HUES64 (cell line): ENCODE measurements around the gene HMGXB3.

Source experiments
- H3K27ac ChIP-seq: 2 replicates; pipeline ENCODE4 v1.7.0; 2013; ENCODE audit warnings: low read depth, low read length, inconsistent platforms
- H3K27me3 ChIP-seq: 2 replicates; pipeline ENCODE4 v1.6.1; 2013; ENCODE audit warnings: mild to moderate bottlenecking, low read length; ENCODE audit not compliant: insufficient read depth
- H3K36me3 ChIP-seq: 2 replicates; pipeline ENCODE4 v1.6.1; 2013; ENCODE audit warnings: mild to moderate bottlenecking, low read length; ENCODE audit not compliant: insufficient read depth
- H3K4me1 ChIP-seq: 2 replicates; pipeline ENCODE4 v1.6.1; 2013; ENCODE audit warnings: mild to moderate bottlenecking, low read length, moderate library complexity; ENCODE audit not compliant: insufficient read depth
- H3K4me3 ChIP-seq: 2 replicates; pipeline ENCODE4 v1.5.1; 2013; ENCODE audit warnings: mild to moderate bottlenecking, low read length, moderate library complexity
- H3K9ac ChIP-seq: 2 replicates; pipeline ENCODE4 v1.6.1; 2013; ENCODE audit warnings: mild to moderate bottlenecking, low read depth, low read length
- H3K9me3 ChIP-seq: 2 replicates; pipeline ENCODE4 v1.6.1; 2013; ENCODE audit warnings: low read depth, low read length; ENCODE audit not compliant: insufficient read depth
- WGBS: fragments of 150-250, 120-280 bp; methylation state at CpG from one replicate; pipeline ENCODE4 v1.1.7; 2013; ENCODE audit warnings: missing lambda C conversion rate; 5-methylcytosine and 5-hydroxymethylcytosine counted together

HMGXB3 gene

DNA sequence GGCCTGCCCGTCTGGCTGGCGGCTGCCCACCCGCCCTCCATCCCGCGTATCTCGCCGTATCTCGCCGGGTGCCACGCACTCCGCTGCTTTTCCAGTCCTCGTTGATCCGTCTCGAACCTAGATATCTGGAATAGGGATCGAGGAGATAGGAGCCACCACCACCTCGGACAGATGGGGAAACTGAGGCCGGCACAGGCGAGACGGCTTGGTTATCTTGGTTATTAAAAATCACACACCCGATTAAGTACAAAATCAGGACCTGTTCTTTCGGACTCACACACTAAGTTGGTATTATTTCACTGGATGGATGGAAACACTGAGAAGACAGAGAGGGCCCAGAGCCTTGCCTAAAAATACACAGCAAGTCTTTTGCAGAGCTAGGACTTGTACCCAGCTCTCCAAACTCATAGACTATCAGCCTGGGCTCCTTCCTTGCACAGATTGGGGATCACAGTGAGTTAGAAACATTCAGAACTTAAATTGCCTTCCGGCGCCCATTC lies 39.3 kb upstream of the HMGXB3 start:
- Histone ChIP-seq H3K4me3 (peak overlapping the region; percentile 80), H3K4me1 (peaks cover 10% of the 10 kb centered on the region), H3K9me3 (no peaks in the 10 kb centered on the region), H3K27ac (no peak overlapping the region), H3K36me3 (no peaks in the 10 kb centered on the region), H3K27me3 (peaks cover 10% of the 10 kb centered on the region), H3K9ac (peak overlapping the region; percentile 62)
- 16% methylated on average over 23 of the region's 23 CpGs for whole genome bisulfite sequencing

DNA sequence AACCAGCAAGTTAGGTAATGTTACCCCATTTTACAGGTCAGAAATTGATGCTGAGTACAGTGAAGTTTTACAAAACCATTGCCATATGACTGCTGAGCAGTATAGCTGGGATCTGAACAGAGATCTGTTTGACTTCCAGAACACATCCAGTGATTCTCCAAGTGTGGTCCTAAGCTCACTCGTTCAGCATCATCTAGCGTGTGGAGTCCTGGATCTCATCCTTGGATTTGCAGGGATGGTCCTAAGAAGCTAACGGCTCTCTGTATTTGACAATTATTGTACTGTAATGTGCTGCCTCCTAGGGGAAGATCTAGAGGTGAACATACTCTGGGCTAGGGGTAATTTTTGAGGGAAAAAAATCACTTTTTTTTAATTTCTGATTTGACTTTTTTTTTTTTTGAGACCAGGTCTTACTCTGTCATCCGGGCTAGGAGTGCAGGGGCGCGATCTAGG lies 38.6 kb upstream of the HMGXB3 start:
- no peaks in the 10 kb centered on the region for H3K9me3 ChIP-seq
- H3K9ac ChIP-seq: no peak overlapping the region
- peaks cover 10% of the 10 kb centered on the region for H3K4me1 ChIP-seq
- H3K36me3 ChIP-seq: no peaks in the 10 kb centered on the region
- peak overlapping the region; percentile 80; the same call in 1 of the 2 replicates for H3K4me3 ChIP-seq
- peaks cover 10% of the 10 kb centered on the region for H3K27me3 ChIP-seq
- no peak overlapping the region for H3K27ac ChIP-seq
- WGBS: 76% methylated on average over 6 of the region's 6 CpGs

GRCh38 chr5:149962601-149963300 lies 37.8 kb upstream of the HMGXB3 start:
- Histone ChIP-seq H3K9me3 (no peaks in the 10 kb centered on the region), H3K4me3 (no peak overlapping the region), H3K27me3 (peaks cover 10% of the 10 kb centered on the region), H3K27ac (no peak overlapping the region), H3K9ac (no peak overlapping the region), H3K36me3 (no peaks in the 10 kb centered on the region), H3K4me1 (peaks cover 10% of the 10 kb centered on the region)
- WGBS: 96% methylated on average over 5 of the region's 5 CpGs

DNA sequence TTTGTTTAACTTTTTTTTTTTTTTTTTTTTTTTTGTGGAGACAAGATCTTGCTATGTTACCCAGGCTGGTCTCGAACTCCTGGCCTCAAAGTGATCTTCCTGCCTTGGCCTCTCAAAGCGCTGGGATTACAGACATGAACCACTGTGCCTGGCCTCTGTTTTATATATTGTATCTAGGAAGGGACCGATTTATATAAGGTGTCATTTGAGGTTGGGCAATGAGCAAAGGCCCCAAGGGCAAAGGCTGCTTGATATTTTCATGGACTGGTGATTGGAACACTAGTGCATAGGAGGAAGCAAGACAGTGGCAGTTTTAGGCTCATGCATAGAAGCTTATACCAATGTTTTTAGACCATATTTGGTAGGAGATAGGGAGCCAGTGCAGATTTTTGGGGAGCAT lies 36.8 kb upstream of the HMGXB3 start:
- H3K4me3 ChIP-seq: no peak overlapping the region
- peaks cover 10% of the 10 kb centered on the region for H3K4me1 ChIP-seq
- no peak overlapping the region for H3K27ac ChIP-seq
- no peak overlapping the region for H3K9ac ChIP-seq
- H3K36me3 ChIP-seq: no peaks in the 10 kb centered on the region
- H3K9me3 ChIP-seq: no peaks in the 10 kb centered on the region
- peaks cover 10% of the 10 kb centered on the region for H3K27me3 ChIP-seq
- 96% methylated on average over 3 of the region's 3 CpGs for WGBS

- Histone ChIP-seq H3K4me3 (no peak overlapping the region), H3K27me3 (peaks cover under 1% of the 10 kb centered on the region; the same call in 1 of the 2 replicates), H3K27ac (no peak overlapping the region), H3K9ac (no peak overlapping the region), H3K36me3 (no peaks in the 10 kb centered on the region), H3K9me3 (no peaks in the 10 kb centered on the region), H3K4me1 (no peaks in the 10 kb centered on the region)
- 93% methylated on average over 3 of the region's 3 CpGs for whole genome bisulfite sequencing
These were observed 33.6 kb upstream of the HMGXB3 start for GRCh38 chr5:149966946-149967345.

GRCh38 chr5:149969181-149969930 lies 31.2 kb upstream of the HMGXB3 start:
- Histone ChIP-seq H3K4me3 (no peak overlapping the region), H3K9me3 (no peaks in the 10 kb centered on the region), H3K4me1 (no peaks in the 10 kb centered on the region), H3K9ac (no peak overlapping the region), H3K27ac (no peak overlapping the region), H3K36me3 (no peaks in the 10 kb centered on the region), H3K27me3 (no peaks in the 10 kb centered on the region)
- 92% methylated on average over 4 of the region's 4 CpGs for WGBS

DNA sequence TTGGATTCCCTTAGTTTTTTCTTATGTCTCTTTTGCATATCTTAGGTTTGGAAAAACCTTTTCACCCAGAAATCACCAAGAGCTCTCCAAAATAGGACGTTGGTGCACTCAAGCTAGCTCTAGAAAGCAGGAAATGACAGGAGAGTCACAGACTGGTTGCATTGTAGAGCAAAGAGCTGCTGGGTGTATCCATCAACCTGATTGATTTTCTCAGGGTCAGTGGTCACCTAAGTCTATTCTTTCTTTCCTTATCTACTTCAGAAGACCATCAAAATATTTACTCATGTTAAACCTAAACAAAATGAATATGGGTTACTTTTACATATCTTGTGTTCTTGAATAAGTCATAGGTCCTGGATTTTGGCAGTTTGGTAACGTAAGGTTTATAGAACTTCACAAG lies 25.1 kb upstream of the HMGXB3 start:
- WGBS: 69% methylated on average over 2 of the region's 2 CpGs
- no peaks in the 10 kb centered on the region for H3K9me3 ChIP-seq
- no peaks in the 10 kb centered on the region for H3K27me3 ChIP-seq
- no peaks in the 10 kb centered on the region for H3K4me1 ChIP-seq
- no peak overlapping the region for H3K9ac ChIP-seq
- H3K27ac ChIP-seq: no peak overlapping the region
- H3K4me3 ChIP-seq: no peak overlapping the region
- peaks cover 11% of the 10 kb centered on the region for H3K36me3 ChIP-seq

DNA sequence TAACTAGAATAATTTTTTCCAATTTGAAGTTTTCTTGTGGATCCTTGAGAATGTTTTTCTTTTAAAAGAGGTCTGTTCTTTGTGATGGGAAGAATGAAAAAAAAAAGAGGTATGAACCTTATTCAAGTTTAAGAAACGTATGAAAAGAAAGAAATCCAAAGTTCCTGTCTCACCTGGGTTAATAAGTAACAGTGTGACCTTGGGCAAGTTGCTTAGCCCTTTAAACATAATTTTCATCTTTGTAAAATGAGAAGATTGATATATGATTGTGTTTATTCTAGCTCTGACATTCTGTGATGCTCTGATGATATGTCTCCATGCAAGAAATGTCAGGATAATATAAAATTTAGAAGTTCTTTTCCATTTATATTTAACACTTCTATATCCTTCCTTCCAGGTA lies 20.6 kb upstream of the HMGXB3 start:
- WGBS: 100% methylated on average over 1 of the region's 1 CpG
- no peaks in the 10 kb centered on the region for H3K9me3 ChIP-seq
- no peak overlapping the region for H3K9ac ChIP-seq
- no peak overlapping the region for H3K27ac ChIP-seq
- H3K4me1 ChIP-seq: no peaks in the 10 kb centered on the region
- H3K36me3 ChIP-seq: peaks cover 15% of the 10 kb centered on the region
- no peaks in the 10 kb centered on the region for H3K27me3 ChIP-seq
- H3K4me3 ChIP-seq: no peak overlapping the region

DNA sequence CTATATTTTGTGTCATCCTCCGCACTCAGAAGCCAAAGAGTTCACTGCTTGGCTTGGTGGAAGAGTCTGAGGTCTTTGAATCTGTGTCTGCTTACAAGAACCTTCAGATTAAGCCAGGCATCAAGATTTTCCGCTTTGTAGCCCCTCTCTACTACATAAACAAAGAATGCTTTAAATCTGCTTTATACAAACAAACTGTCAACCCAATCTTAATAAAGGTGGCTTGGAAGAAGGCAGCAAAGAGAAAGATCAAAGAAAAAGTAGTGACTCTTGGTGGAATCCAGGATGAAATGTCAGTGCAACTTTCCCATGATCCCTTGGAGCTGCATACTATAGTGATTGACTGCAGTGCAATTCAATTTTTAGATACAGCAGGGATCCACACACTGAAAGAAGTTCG lies 19.3 kb upstream of the HMGXB3 start:
- Histone ChIP-seq H3K4me1 (no peaks in the 10 kb centered on the region), H3K4me3 (no peak overlapping the region), H3K9ac (no peak overlapping the region), H3K9me3 (no peaks in the 10 kb centered on the region), H3K27ac (no peak overlapping the region), H3K27me3 (no peaks in the 10 kb centered on the region), H3K36me3 (peaks cover 15% of the 10 kb centered on the region)
- 89% methylated on average over 3 of the region's 3 CpGs for WGBS

DNA sequence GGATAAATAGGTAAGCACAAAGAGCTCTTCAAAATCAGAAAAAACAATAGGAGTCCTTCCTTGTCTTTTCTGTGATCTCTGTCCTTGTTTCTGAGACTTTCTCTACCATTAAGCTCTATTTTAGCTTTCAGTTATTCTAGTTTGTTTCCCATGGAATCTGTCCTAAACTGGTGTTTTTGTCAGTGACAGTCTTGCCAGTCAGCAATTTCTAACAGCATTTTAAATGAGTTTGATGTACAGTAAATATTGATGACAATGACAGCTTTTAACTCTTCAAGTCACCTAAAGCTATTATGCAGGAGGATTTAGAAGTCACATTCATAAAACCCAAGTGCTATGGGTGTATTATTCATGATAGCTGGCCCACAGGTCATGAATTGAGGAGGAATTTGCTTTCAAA lies 18.0 kb upstream of the HMGXB3 start:
- no peak overlapping the region for H3K9ac ChIP-seq
- no peak overlapping the region for H3K4me3 ChIP-seq
- H3K9me3 ChIP-seq: no peaks in the 10 kb centered on the region
- H3K36me3 ChIP-seq: peaks cover 15% of the 10 kb centered on the region
- H3K4me1 ChIP-seq: no peaks in the 10 kb centered on the region
- no peaks in the 10 kb centered on the region for H3K27me3 ChIP-seq
- no peak overlapping the region for H3K27ac ChIP-seq

DNA sequence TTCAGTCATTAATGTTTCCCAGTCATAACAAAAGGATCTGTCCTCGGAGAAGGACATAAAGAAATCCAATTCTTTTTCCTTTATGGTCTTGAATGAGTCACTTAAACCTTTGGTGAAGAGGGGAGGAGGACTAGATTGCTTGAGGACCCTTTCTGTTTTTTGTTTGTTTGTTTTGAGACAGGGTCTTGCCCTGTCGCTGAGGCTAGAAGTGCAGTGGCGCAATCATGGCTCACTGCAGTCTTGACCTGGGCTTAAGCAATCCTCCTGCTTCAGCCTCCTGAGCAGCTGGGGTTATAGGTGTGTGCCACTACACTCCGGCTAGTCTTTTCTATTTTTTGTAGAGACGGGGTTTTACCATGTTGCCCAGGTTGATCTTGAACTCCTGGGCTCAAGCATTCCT lies 12.4 kb upstream of the HMGXB3 start:
- H3K4me1 ChIP-seq: no peaks in the 10 kb centered on the region
- WGBS: 90% methylated on average over 5 of the region's 5 CpGs

More for the DNA sequence above, 12.4 kb upstream of the HMGXB3 start:
- Histone ChIP-seq H3K9me3 (no peaks in the 10 kb centered on the region), H3K27ac (no peak overlapping the region), H3K27me3 (no peaks in the 10 kb centered on the region), H3K4me3 (no peak overlapping the region), H3K36me3 (no peaks in the 10 kb centered on the region), H3K9ac (no peak overlapping the region)
